Chondrocyte (in vitro differentiated cells): Measurements from ENCODE around the gene ZNF672. TPM values are rescaled to one million over a fixed set of nuclear protein-coding genes. Genes with fewer than 3 reads are reported as not detected.

Experiments
- DNase-seq: peaks from one replicate; pipeline ENCODE4 v3.0.0; 2021; ENCODE audit warnings: mixed read lengths, low spot score
- H3K27ac Mint-ChIP-seq: one replicate; pipeline ENCODE4 v1.8.0; 2021; ENCODE audit warnings: mild to moderate bottlenecking, moderate library complexity, mixed read lengths; ENCODE audit not compliant: unreplicated experiment
- H3K27me3 Mint-ChIP-seq: 2 replicates; pipeline ENCODE4 v1.8.0; 2021; ENCODE audit warnings: low read depth, mixed read lengths
- H3K36me3 Mint-ChIP-seq: 2 replicates; pipeline ENCODE4 v1.8.0; 2021; ENCODE audit warnings: low read depth, mixed read lengths
- H3K4me1 Mint-ChIP-seq: 2 replicates; pipeline ENCODE4 v1.8.0; 2021; ENCODE audit warnings: low read depth, mild to moderate bottlenecking, mixed read lengths
- H3K4me3 Mint-ChIP-seq: one replicate; pipeline ENCODE4 v1.8.0; 2021; ENCODE audit warnings: mild to moderate bottlenecking, moderate library complexity, mixed read lengths; ENCODE audit not compliant: unreplicated experiment
- H3K9me3 Mint-ChIP-seq: 2 replicates; pipeline ENCODE4 v1.8.0; 2021; ENCODE audit warnings: low read depth, mixed read lengths
- total RNA-seq: library from RNA; stranded (reverse); gene quantifications from 3 replicates; pipeline ENCODE4 v1.2.1, GENCODE V29; 2021
- TF ChIP-seq, protein P1 (sequence below): fragments of 200-600 bp; sonication (generic); IDR thresholded peaks from 2 replicates; pipeline ENCODE4 v1.5.0; 2021; ENCODE audit warnings: antibody characterized with exemption, mild to moderate bottlenecking, moderate library complexity

The ZNF672 gene
- total RNA-seq, 1 donor from 2014 or later: 17.1 TPM

DNA sequence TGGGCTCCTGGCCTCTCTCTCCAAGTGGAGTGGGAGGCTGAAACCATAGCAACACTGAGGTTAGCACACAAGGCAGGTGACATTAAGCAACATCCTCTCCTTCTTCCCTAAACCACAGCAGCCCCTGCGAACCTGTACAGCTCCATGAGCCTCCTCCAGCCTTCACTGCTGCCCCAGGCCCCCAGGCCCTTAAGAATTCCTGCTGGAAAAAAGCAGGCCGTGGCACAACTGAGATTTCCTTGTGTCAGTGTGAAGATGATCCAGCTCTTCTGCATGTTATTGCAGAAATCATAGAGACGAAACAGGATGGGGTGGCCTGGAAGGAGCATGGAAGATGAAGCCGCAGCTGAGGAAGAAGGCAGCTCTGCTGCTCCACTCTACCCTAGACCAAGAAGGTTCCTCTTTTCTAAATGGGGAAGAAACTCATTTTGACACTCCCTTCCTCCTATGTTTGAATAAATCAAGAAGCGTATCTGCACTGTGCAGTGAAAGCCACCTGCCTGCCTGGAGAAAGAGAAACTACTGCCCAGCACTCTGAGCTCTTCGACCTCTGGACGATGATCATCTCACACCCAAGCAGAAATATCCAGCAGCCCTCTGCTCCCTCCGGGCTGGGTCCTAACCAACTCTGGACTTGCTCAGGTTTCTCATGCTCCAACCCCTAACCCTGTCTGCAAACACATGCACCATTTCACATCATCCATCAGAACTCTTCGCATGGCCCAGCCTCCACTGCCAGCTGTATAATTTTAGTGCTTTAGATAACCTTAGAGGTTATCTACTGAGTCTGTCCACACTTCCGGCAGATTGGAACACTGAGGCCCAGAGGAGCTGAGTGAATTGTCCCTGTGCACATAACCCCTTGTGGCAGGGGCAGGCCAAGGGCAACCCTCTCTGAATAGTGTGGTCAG lies 33.0 kb upstream of the ZNF672 start:
- Mint-ChIP-seq H3K4me1 (no peaks in the 10 kb centered on the region), H3K27me3 (peaks cover 6% of the 10 kb centered on the region), H3K36me3 (peaks cover 3% of the 10 kb centered on the region), H3K9me3 (peaks cover 11% of the 10 kb centered on the region), H3K4me3 (no peak overlapping the region), H3K27ac (no peak overlapping the region)
- TF ChIP-seq, protein P1, sequence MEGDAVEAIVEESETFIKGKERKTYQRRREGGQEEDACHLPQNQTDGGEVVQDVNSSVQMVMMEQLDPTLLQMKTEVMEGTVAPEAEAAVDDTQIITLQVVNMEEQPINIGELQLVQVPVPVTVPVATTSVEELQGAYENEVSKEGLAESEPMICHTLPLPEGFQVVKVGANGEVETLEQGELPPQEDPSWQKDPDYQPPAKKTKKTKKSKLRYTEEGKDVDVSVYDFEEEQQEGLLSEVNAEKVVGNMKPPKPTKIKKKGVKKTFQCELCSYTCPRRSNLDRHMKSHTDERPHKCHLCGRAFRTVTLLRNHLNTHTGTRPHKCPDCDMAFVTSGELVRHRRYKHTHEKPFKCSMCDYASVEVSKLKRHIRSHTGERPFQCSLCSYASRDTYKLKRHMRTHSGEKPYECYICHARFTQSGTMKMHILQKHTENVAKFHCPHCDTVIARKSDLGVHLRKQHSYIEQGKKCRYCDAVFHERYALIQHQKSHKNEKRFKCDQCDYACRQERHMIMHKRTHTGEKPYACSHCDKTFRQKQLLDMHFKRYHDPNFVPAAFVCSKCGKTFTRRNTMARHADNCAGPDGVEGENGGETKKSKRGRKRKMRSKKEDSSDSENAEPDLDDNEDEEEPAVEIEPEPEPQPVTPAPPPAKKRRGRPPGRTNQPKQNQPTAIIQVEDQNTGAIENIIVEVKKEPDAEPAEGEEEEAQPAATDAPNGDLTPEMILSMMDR: no peak
- DNase-seq: no peak

DNA sequence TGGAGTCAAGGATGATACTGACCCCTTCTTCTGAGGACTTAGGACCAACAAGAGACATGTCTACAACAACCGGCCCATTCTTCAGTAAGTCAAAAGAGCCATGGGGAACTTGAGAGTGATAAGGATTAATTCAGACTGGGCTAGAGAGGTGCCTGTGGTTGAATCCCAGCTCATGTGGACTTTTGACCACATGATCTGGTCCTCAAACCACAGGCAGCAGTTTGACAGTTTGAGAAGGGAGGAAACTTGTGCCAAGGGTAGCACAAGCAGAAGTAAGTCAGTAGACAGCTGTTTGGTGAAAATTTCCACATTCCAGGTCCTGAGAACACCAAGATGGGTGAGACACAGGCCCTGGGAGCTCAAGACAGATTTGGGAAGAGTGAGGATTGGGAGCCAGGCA lies 32.1 kb upstream of the ZNF672 start:
- DNase-seq: no peak
- peaks cover 5% of the 10 kb centered on the region for H3K36me3 Mint-ChIP-seq
- peaks cover 2% of the 10 kb centered on the region for H3K27me3 Mint-ChIP-seq
- no peaks in the 10 kb centered on the region for H3K4me1 Mint-ChIP-seq
- no peak overlapping the region for H3K27ac Mint-ChIP-seq
- H3K4me3 Mint-ChIP-seq: no peak overlapping the region
- TF ChIP-seq, protein P1: no peak
- peaks cover 11% of the 10 kb centered on the region for H3K9me3 Mint-ChIP-seq

DNA sequence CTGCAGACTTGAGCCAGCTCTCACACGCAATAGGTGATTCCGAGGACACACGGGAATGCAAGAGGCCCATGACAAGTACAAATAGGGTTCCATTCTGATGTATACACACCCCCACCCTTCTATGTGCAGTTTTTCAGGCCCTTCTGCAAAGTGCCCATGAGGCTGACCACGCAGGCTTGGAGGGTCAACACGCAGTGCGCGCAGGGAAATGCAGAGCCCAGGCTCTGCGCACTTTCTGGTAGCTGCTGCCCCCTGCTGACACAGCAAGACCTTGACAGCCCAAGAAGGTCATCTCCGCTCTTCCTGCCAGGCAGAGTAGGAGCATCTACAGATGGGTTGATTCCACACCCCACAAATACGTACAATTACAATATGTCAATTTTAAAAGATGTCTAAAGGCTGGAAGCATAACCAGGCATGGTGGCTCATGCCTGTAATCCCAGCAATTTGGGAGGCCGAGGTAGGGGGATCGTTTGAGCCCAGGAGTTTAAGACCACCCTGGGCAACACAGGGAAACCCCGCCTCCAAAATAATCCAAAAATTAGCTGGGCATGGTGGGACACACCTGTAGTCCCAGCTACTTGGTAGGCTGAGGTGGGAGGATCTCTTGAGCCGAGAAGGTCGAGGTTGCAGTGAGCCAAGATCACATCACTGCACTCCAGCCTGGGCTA lies 30.8 kb upstream of the ZNF672 start:
- DNase-seq: no peak
- Mint-ChIP-seq H3K27me3 (no peaks in the 10 kb centered on the region), H3K27ac (no peak overlapping the region), H3K9me3 (peaks cover 2% of the 10 kb centered on the region), H3K4me3 (no peak overlapping the region), H3K36me3 (peaks cover 7% of the 10 kb centered on the region), H3K4me1 (no peaks in the 10 kb centered on the region)
- TF ChIP-seq, protein P1: peak; percentile 74

DNA sequence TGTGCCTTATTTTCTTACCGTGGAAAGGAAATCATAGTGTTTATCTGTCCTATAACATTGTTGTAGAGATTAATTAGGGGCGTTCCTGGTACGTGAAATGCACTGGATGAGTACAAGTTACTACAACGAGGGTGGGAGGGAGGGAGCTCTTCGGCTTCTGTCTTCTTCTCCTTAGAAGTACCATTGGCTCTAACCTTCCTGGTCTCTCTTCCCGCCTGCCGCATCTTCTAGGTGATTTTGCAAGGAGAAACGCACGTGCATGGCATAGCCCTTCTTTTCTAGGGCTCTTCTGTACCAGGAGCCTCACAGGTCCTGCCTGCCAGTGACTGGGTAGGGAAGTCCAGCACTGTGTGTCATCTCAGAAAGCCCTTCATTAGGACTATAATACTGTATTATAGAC lies 29.1 kb upstream of the ZNF672 start:
- no peaks in the 10 kb centered on the region for H3K9me3 Mint-ChIP-seq
- H3K36me3 Mint-ChIP-seq: peaks cover 21% of the 10 kb centered on the region
- H3K4me1 Mint-ChIP-seq: no peaks in the 10 kb centered on the region
- DNase-seq: no peak
- H3K27ac Mint-ChIP-seq: no peak overlapping the region
- no peak overlapping the region for H3K4me3 Mint-ChIP-seq
- H3K27me3 Mint-ChIP-seq: no peaks in the 10 kb centered on the region
- TF ChIP-seq, protein P1: no peak

DNA sequence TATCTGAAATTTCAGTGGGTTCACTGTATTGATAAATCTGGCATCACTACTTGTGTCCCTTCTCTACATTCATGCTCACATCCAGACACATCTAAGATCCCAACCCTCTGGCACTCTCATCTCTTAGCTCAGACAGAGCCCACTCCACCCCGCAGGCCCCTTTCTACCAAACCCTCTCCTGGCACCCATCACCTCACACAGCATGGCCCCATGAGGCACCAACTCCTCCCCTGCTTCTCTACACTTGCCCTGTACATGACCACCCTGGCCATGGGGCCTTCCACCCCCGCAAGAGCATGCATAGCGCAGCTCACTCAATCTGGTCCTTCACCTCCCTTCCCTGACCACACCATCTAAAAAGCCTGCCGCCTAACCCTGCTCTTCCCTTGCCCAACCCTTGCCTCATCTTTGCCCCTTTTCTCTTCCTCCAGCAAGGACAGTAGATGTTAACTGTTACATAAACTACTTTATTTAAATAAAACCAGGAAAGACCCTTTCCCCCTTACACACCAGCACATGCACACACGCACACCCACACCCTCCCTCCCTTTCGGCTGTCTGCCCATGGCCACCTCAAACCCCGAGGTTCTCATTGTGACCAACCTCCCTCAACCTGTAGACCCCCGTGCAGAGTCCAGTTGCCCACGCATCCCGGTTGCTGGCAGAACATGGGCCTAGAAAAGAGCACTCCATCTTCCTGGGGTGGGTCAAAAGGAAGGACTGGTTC lies 27.9 kb upstream of the ZNF672 start:
- Mint-ChIP-seq H3K9me3 (no peaks in the 10 kb centered on the region), H3K4me1 (no peaks in the 10 kb centered on the region), H3K27ac (no peak overlapping the region), H3K4me3 (no peak overlapping the region), H3K36me3 (peaks cover 29% of the 10 kb centered on the region), H3K27me3 (no peaks in the 10 kb centered on the region)
- DNase-seq: no peak
- TF ChIP-seq, protein P1: no peak
